ENCODE data around the gene TNIK. TPM values are rescaled to one million over a fixed set of nuclear protein-coding genes. Genes with fewer than 3 reads are reported as not detected.
A peak's percentile ranks its signal among the peaks of the same experiment; 100 is the strongest.

TNIK gene
- total and polyA plus RNA-seq, 2 experiments from 2014 or later, result 14.6 to 34.3 TPM

- TF ChIP-seq, protein P1, sequence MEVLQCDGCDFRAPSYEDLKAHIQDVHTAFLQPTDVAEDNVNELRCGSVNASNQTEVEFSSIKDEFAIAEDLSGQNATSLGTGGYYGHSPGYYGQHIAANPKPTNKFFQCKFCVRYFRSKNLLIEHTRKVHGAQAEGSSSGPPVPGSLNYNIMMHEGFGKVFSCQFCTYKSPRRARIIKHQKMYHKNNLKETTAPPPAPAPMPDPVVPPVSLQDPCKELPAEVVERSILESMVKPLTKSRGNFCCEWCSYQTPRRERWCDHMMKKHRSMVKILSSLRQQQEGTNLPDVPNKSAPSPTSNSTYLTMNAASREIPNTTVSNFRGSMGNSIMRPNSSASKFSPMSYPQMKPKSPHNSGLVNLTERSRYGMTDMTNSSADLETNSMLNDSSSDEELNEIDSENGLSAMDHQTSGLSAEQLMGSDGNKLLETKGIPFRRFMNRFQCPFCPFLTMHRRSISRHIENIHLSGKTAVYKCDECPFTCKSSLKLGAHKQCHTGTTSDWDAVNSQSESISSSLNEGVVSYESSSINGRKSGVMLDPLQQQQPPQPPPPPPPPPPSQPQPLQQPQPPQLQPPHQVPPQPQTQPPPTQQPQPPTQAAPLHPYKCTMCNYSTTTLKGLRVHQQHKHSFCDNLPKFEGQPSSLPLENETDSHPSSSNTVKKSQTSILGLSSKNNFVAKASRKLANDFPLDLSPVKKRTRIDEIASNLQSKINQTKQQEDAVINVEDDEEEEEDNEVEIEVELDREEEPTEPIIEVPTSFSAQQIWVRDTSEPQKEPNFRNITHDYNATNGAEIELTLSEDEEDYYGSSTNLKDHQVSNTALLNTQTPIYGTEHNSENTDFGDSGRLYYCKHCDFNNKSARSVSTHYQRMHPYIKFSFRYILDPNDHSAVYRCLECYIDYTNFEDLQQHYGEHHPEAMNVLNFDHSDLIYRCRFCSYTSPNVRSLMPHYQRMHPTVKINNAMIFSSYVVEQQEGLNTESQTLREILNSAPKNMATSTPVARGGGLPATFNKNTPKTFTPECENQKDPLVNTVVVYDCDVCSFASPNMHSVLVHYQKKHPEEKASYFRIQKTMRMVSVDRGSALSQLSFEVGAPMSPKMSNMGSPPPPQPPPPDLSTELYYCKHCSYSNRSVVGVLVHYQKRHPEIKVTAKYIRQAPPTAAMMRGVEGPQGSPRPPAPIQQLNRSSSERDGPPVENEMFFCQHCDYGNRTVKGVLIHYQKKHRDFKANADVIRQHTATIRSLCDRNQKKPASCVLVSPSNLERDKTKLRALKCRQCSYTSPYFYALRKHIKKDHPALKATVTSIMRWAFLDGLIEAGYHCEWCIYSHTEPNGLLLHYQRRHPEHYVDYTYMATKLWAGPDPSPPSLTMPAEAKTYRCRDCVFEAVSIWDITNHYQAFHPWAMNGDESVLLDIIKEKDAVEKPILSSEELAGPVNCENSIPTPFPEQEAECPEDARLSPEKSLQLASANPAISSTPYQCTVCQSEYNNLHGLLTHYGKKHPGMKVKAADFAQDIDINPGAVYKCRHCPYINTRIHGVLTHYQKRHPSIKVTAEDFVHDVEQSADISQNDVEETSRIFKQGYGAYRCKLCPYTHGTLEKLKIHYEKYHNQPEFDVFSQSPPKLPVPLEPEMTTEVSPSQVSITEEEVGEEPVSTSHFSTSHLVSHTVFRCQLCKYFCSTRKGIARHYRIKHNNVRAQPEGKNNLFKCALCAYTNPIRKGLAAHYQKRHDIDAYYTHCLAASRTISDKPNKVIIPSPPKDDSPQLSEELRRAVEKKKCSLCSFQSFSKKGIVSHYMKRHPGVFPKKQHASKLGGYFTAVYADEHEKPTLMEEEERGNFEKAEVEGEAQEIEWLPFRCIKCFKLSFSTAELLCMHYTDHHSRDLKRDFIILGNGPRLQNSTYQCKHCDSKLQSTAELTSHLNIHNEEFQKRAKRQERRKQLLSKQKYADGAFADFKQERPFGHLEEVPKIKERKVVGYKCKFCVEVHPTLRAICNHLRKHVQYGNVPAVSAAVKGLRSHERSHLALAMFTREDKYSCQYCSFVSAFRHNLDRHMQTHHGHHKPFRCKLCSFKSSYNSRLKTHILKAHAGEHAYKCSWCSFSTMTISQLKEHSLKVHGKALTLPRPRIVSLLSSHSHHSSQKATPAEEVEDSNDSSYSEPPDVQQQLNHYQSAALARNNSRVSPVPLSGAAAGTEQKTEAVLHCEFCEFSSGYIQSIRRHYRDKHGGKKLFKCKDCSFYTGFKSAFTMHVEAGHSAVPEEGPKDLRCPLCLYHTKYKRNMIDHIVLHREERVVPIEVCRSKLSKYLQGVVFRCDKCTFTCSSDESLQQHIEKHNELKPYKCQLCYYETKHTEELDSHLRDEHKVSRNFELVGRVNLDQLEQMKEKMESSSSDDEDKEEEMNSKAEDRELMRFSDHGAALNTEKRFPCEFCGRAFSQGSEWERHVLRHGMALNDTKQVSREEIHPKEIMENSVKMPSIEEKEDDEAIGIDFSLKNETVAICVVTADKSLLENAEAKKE (CRISPR knock-in tag; IDR thresholded peaks at IDR 0.05), result no peak
- TF ChIP-seq JUNB (IDR thresholded peaks at IDR 0.05; ENCODE audit: unreplicated experiment) (no peak), NANOG (IDR thresholded peaks at IDR 0.05; ENCODE audit: borderline replicate concordance) (no peak), POLR2AphosphoS5 (IDR thresholded peaks at IDR 0.05; ENCODE audit: low read depth) (no peak), STAT1 (IDR thresholded peaks at IDR 0.05; ENCODE audit: unreplicated experiment) (no peak)
- TF ChIP-seq, protein P2, sequence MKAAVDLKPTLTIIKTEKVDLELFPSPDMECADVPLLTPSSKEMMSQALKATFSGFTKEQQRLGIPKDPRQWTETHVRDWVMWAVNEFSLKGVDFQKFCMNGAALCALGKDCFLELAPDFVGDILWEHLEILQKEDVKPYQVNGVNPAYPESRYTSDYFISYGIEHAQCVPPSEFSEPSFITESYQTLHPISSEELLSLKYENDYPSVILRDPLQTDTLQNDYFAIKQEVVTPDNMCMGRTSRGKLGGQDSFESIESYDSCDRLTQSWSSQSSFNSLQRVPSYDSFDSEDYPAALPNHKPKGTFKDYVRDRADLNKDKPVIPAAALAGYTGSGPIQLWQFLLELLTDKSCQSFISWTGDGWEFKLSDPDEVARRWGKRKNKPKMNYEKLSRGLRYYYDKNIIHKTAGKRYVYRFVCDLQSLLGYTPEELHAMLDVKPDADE (IDR thresholded peaks at IDR 0.05), result no peak
Measured at GRCh38 chr3:171276923-171277322, 183.3 kb downstream of the TNIK start (continued).

DNA sequence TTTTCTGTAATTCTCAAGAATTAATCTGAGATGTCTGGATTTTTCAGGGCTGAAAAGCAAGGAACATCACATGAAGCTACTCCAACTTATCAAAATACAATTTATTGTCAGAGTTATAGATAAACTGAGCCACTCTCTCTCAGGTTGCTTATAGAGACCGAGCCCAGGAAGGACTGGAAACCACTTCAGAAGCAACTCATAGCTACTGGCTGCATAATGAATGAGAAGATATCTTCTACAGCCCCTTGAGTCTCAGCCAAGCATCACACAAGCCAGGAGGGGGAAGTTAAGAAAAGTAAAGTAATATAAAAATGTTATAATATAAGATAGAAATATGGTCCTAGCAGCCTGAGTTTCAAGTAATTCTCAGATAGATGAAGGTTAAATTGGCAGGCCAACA lies 186.0 kb downstream of the TNIK start:
- peaks cover 4% of the 10 kb centered on the region; the same call in 1 of the 2 replicates for H3K9me2 ChIP-seq (ENCODE audit: insufficient read depth)
- peaks cover 28% of the 10 kb centered on the region; the same call in 1 of the 2 replicates for H3K79me2 ChIP-seq (replicated peaks; ENCODE audit: insufficient read depth)
- no peaks in the 10 kb centered on the region; the same call in 2 of the 3 replicates for H3K9me3 Mint-ChIP-seq
- peaks cover 32% of the 10 kb centered on the region for H3K4me1 Mint-ChIP-seq
- no peak overlapping the region for H3K27ac ChIP-seq (ENCODE audit: low read depth)
- DNase-seq (ENCODE audit: low spot score) (no peak), ATAC-seq (no peak)
- H3K4me2 ChIP-seq, result 0 out of 2 replicates have a peak overlapping the region, but pooled peaks have one; percentile 40
- H3K4me1 ChIP-seq (ENCODE audit: insufficient read depth), result peaks cover 18% of the 10 kb centered on the region
- H2AFZ ChIP-seq, result no peak overlapping the region
- no peaks in the 10 kb centered on the region for H4K20me1 ChIP-seq (replicated peaks; ENCODE audit: insufficient read depth)
- H3K27ac Mint-ChIP-seq, result no peak overlapping the region
- no peaks in the 10 kb centered on the region for H3K36me3 ChIP-seq (ENCODE audit: insufficient read depth)
- H3K27me3 Mint-ChIP-seq (ENCODE audit: insufficient read depth, low read depth, poor library complexity), result no peaks in the 10 kb centered on the region
- H3K27me3 ChIP-seq (ENCODE audit: insufficient read depth), result no peaks in the 10 kb centered on the region
- no peak overlapping the region for H3K4me3 ChIP-seq
- no peaks in the 10 kb centered on the region for H3F3A ChIP-seq (replicated peaks; ENCODE audit: low read depth)
- 0 out of 3 replicates have a peak, but pooled peaks cover 4% of the 10 kb centered on the region for H3K36me3 Mint-ChIP-seq (ENCODE audit: low read depth)
- no peak overlapping the region for H3K4me3 Mint-ChIP-seq
- TF ChIP-seq POLR2AphosphoS5 (IDR thresholded peaks at IDR 0.05; ENCODE audit: low read depth), result no peak
- TF ChIP-seq, protein P3, sequence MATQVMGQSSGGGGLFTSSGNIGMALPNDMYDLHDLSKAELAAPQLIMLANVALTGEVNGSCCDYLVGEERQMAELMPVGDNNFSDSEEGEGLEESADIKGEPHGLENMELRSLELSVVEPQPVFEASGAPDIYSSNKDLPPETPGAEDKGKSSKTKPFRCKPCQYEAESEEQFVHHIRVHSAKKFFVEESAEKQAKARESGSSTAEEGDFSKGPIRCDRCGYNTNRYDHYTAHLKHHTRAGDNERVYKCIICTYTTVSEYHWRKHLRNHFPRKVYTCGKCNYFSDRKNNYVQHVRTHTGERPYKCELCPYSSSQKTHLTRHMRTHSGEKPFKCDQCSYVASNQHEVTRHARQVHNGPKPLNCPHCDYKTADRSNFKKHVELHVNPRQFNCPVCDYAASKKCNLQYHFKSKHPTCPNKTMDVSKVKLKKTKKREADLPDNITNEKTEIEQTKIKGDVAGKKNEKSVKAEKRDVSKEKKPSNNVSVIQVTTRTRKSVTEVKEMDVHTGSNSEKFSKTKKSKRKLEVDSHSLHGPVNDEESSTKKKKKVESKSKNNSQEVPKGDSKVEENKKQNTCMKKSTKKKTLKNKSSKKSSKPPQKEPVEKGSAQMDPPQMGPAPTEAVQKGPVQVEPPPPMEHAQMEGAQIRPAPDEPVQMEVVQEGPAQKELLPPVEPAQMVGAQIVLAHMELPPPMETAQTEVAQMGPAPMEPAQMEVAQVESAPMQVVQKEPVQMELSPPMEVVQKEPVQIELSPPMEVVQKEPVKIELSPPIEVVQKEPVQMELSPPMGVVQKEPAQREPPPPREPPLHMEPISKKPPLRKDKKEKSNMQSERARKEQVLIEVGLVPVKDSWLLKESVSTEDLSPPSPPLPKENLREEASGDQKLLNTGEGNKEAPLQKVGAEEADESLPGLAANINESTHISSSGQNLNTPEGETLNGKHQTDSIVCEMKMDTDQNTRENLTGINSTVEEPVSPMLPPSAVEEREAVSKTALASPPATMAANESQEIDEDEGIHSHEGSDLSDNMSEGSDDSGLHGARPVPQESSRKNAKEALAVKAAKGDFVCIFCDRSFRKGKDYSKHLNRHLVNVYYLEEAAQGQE (IDR thresholded peaks at IDR 0.05; ENCODE audit: unreplicated experiment), result no peak
